ENCODE measurements around the gene SPEM3. TPM values are rescaled to one million over a fixed set of nuclear protein-coding genes. Genes with fewer than 3 reads are reported as not detected.

SPEM3 gene
- total and polyA plus RNA-seq, 4 donors = not detected

DNA sequence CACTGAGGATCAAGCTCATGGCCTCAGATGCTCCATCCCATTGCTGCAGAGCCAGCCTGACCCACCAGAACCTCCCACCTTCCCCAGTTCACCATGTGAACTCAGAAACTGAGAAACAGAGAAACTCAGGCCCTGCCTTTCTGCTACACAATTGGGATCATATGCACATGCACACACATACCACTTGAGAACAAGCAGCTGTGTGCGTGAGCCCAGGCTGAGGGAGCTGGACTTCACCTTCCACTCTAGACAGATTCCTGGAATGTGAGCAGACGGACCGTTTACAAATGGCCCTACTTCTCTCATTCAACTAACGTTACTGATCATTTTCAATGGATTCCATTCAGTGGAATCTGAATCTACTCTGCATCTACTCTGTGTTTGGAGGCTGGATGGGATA, 5.0 kb upstream of the SPEM3 start:
- Histone ChIP-seq H3K4me3 (no peak overlapping the region), H3K27me3 (ENCODE audit: control insufficient read depth in 3 of 3, insufficient read depth in 3 of 3, low read length in 2 of 3) (no peaks in the 10 kb centered on the region), H3K36me3 (ENCODE audit: control insufficient read depth in 4 of 4, insufficient read depth in 4 of 4, low read length in 4 of 4) (no peaks in the 10 kb centered on the region), H3K9me3 (ENCODE audit: control insufficient read depth in 4 of 4, insufficient read depth in 3 of 4, low read length in 3 of 4) (no peaks in the 10 kb centered on the region), H3K9ac (ENCODE audit: insufficient read depth in 1 of 2, low read length in 2 of 2) (no peak overlapping the region), H3K27ac (ENCODE audit: low read depth in 1 of 2, low read length in 1 of 2) (no peak overlapping the region), H3K4me1 (ENCODE audit: control insufficient read depth in 5 of 5, insufficient read depth in 5 of 5, low read length in 5 of 5) (peaks cover 0 to 12% (median 0%) of the 10 kb centered on the region in 5 donors)
- TF ChIP-seq, protein P1, sequence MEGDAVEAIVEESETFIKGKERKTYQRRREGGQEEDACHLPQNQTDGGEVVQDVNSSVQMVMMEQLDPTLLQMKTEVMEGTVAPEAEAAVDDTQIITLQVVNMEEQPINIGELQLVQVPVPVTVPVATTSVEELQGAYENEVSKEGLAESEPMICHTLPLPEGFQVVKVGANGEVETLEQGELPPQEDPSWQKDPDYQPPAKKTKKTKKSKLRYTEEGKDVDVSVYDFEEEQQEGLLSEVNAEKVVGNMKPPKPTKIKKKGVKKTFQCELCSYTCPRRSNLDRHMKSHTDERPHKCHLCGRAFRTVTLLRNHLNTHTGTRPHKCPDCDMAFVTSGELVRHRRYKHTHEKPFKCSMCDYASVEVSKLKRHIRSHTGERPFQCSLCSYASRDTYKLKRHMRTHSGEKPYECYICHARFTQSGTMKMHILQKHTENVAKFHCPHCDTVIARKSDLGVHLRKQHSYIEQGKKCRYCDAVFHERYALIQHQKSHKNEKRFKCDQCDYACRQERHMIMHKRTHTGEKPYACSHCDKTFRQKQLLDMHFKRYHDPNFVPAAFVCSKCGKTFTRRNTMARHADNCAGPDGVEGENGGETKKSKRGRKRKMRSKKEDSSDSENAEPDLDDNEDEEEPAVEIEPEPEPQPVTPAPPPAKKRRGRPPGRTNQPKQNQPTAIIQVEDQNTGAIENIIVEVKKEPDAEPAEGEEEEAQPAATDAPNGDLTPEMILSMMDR (IDR thresholded peaks at IDR 0.05; ENCODE audit: control extremely low read depth, extremely low read depth) = no peak
- WGBS, 2 donors = 57 to 85% methylated on average over 4 of the region's 4 CpGs
- DNase-seq (peak in 1 of 3 donors; percentile 34), ATAC-seq (ENCODE audit: insufficient read depth, low FRiP score) (no peak)

DNA sequence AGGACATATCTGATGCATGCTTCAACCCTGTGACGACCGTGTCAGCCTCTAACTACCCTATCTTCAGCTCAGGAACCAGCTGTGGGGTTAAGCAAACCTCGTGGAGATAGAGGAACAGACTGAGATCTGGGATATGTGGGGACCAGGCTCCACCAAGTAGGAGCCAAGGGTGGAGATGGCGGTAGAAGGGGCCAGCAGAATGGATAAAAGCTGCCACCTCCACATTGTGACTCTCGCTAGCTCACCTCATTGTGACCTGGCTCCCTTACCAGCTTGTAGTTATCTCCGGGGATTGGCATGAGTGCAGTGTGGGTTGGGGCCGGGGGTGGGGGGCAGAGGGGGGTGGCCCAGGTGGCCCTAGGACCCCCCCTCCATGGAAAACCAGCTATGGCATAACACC, 3.3 kb upstream of the SPEM3 start, which contains the start of gene SPEM2:
Gene SPEM2, plus strand, starts transcription at position 301 of the 400 bp plus-strand sequence. Its CDS starts 73 bp downstream, at position 374.
- ATAC-seq (ENCODE audit: insufficient read depth, low FRiP score) = no peak
- no peak within 1 kb of the TSS for H3K27ac ChIP-seq (ENCODE audit: low read depth in 1 of 2, low read length in 1 of 2)
- no peak within 1 kb of the TSS for H3K9ac ChIP-seq (ENCODE audit: insufficient read depth in 1 of 2, low read length in 2 of 2)
- no peaks in the 10 kb centered on the region for H3K36me3 ChIP-seq (ENCODE audit: control insufficient read depth in 4 of 4, insufficient read depth in 4 of 4, low read length in 4 of 4)
- no peak within 1 kb of the TSS for H3K4me3 ChIP-seq
- 70 to 77% methylated on average over 7 of the region's 7 CpGs for WGBS, 2 donors
- TF ChIP-seq, protein P1 (IDR thresholded peaks at IDR 0.05; ENCODE audit: control extremely low read depth, extremely low read depth) = no peak
- H3K27me3 ChIP-seq (ENCODE audit: control insufficient read depth in 3 of 3, insufficient read depth in 3 of 3, low read length in 2 of 3) = no peaks in the 10 kb centered on the region
- H3K4me1 ChIP-seq (ENCODE audit: control insufficient read depth in 5 of 5, insufficient read depth in 5 of 5, low read length in 5 of 5) = no peaks in the 10 kb centered on the region
- DNase-seq = no peak
- no peaks in the 10 kb centered on the region for H3K9me3 ChIP-seq (ENCODE audit: control insufficient read depth in 4 of 4, insufficient read depth in 3 of 4, low read length in 3 of 4)

DNA sequence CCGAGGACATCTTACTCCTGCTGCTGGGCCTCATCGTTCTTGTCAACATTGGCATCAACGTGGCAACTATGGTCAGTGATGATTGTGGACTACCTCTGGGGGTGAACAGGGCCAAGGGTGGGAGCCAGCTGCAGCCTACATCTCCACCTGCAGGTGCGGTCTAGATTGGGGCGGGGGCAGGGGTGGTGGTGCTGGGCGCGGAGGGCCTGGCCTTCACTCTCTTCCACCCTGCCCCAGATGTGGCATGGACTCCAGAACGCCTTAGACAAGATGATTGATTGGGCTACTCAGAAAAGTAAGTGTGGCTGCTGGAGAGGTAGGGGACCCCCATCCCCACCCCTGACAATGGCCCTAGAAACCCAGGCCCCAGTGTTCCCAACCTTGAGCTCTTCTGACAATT, 2.9 kb upstream of the SPEM3 start:
- no peak for ATAC-seq (ENCODE audit: insufficient read depth, low FRiP score)
- Histone ChIP-seq H3K27me3 (ENCODE audit: control insufficient read depth in 3 of 3, insufficient read depth in 3 of 3, low read length in 2 of 3) (no peaks in the 10 kb centered on the region), H3K9me3 (ENCODE audit: control insufficient read depth in 4 of 4, insufficient read depth in 3 of 4, low read length in 3 of 4) (no peaks in the 10 kb centered on the region), H3K9ac (ENCODE audit: insufficient read depth in 1 of 2, low read length in 2 of 2) (no peak overlapping the region), H3K36me3 (ENCODE audit: control insufficient read depth in 4 of 4, insufficient read depth in 4 of 4, low read length in 4 of 4) (no peaks in the 10 kb centered on the region), H3K4me3 (no peak overlapping the region), H3K4me1 (ENCODE audit: control insufficient read depth in 5 of 5, insufficient read depth in 5 of 5, low read length in 5 of 5) (no peaks in the 10 kb centered on the region), H3K27ac (ENCODE audit: low read depth in 1 of 2, low read length in 1 of 2) (no peak overlapping the region)
- DNase-seq = no peak
- 86 to 88% methylated on average over 8 of the region's 8 CpGs for WGBS, 2 donors
- TF ChIP-seq, protein P1 (IDR thresholded peaks at IDR 0.05; ENCODE audit: control extremely low read depth, extremely low read depth) = no peak

DNA sequence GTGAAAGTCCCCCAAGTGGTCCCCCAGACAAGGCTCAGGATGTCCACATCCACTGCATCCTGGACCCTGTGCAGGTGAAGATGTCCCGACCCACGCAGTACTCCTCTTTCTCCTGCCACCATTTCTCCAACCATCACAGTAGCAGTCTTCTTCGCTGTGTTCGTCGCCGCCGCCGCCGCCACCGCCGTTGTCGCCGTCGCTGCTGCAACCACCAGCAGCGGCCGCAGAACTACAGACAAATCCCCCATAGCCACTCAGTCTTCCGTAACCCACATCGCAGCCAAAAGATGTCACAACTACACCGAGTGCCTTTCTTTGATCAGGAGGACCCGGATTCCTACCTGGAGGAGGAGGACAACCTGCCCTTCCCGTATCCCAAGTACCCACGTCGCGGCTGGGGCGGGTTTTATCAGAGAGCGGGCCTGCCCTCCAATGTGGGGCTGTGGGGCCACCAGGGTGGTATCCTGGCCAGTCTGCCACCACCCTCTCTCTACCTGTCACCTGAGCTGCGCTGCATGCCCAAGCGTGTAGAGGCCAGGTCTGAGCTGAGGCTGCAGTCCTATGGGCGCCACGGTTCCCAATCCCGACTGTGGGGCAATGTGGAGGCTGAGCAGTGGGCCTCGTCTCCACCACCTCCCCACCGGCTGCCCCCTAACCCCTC, 2.3 kb upstream of the SPEM3 start:
- no peaks in the 10 kb centered on the region for H3K9me3 ChIP-seq (ENCODE audit: control insufficient read depth in 4 of 4, insufficient read depth in 3 of 4, low read length in 3 of 4)
- H3K9ac ChIP-seq (ENCODE audit: insufficient read depth in 1 of 2, low read length in 2 of 2) = no peak overlapping the region
- 93 to 96% methylated on average over 33 of the region's 33 CpGs for WGBS, 2 donors
- no peak for ATAC-seq (ENCODE audit: insufficient read depth, low FRiP score)
- TF ChIP-seq, protein P1 (IDR thresholded peaks at IDR 0.05; ENCODE audit: control extremely low read depth, extremely low read depth) = no peak
- H3K4me3 ChIP-seq = no peak overlapping the region
- H3K27ac ChIP-seq (ENCODE audit: low read depth in 1 of 2, low read length in 1 of 2) = no peak overlapping the region
- no peaks in the 10 kb centered on the region for H3K4me1 ChIP-seq (ENCODE audit: control insufficient read depth in 5 of 5, insufficient read depth in 5 of 5, low read length in 5 of 5)
- no peaks in the 10 kb centered on the region for H3K27me3 ChIP-seq (ENCODE audit: control insufficient read depth in 3 of 3, insufficient read depth in 3 of 3, low read length in 2 of 3)
- no peak for DNase-seq
- H3K36me3 ChIP-seq (ENCODE audit: control insufficient read depth in 4 of 4, insufficient read depth in 4 of 4, low read length in 4 of 4) = no peaks in the 10 kb centered on the region

Measured in lung (tissue), 12 donors.